Stimulated activated CD8-positive, alpha-beta memory T cell treated with anti-CD3 and anti-CD28 coated beads, Interleukin-12 subunit alpha, Interleukin-12 subunit beta, amount 100 ng/mL, for 24 hours (primary cell): ENCODE data around the gene PPP1R14B.

Experiments
- DNase-seq: peaks from one replicate; pipeline ENCODE4 v3.0.0-alpha.2; 2020; ENCODE audit errors: extremely low read depth

PPP1R14B gene, protein sequence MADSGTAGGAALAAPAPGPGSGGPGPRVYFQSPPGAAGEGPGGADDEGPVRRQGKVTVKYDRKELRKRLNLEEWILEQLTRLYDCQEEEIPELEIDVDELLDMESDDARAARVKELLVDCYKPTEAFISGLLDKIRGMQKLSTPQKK

GRCh38 chr11:64246871-64247728, at the start of gene PPP1R14B:
TSS of gene PPP1R14B (minus strand) at chr11:64246943. CDS start at chr11:64246673, 270 bp downstream.
- DNase-seq = peak; percentile 76

DNA sequence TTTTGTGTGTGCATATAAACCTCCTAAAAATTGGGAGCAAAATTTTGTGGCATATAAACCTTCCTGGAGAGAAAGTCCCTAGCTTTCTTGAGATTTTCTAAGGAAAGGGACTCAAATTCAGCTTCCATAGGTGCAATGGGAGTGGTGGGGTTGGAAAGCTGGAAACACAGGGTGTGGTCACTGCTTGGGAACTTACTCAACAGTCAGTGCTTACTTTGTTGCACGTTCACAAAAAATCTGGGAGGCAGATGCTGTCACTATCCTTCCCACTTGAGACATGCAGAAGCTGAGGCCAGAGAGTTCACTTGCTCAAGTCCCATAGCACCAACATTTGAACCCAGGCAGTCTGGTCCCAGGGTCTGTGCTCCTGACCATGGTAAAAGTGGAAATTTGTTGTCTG, 49.5 kb upstream of the PPP1R14B start:
- no peak for DNase-seq

DNA sequence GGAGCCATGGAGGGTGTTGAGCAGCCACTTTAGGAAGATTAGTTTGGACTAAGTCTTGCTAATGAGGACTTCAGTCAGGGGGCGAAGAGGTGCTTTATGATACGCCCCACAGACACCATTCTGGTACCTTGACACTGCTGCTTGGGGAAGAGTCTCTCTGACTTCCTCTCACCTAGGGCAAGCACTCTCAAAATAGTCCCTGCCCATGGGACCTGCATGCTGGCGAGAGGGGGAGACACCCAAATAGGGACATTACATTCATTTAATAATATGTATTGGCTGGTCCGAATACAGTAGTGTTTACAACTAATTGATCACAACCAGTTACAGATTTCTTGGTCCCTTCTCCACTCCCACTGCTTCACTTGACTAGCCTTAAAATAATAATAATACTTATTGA, 49.0 kb upstream of the PPP1R14B start:
- no peak for DNase-seq

DNA sequence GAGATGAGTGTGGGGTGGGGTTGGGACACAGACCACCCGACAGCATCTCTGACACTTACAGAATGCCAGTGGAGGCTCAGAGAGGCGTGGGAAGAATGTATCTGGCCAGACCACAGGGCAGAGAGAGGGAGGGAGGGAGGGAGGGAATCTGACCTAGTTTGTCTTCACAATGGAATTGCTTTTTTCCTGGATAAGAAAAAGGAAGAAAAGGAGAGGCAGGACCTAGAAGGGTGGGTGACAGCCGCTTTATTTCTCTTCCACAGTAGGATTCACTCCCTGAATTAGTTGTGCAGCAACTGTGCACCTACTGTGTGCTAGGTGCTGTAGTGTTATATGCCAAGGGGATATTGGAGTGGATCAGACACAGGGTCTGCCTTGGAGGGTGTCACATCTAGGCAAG, 48.0 kb upstream of the PPP1R14B start:
- DNase-seq = no peak

GRCh38 chr11:64292460-64293254, 45.9 kb upstream of the PPP1R14B start:
- no peak for DNase-seq

DNA sequence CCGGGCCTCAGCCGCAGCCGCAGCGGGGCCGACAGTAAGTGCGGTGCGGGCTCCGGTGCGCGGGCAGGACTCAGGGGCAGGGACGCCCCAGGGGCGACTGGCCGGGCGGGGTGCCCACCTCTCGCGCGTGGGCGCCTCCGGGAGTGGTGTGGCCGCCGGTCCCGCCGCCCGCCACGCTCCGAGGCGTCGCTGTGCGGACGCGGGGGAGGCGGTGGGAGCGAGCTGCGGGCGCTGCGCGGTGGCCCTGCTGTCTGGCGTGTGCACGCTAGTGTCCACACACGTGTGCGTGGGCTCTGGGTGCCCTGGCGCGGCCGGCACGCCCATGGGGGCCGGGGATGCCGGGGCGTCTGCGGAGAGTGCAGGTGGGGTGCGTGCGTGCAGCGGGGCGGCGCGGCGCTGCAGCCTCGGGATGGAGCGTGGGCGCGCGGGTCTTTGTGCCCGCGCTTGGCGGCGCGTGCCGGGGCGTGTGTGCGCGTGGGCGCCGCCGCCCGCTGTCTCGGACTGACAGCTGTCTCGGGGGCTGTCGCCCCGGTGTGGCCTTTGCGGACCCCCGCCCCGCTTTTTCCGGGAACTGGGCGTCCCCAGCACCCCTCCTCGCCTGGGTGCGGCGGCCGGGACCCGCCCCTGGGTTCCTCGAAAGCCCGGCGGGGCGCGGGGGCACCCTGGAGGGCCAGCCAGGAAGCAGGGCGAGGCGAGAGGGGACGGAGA, 45.2 kb upstream of the PPP1R14B start:
- no peak for DNase-seq

DNA sequence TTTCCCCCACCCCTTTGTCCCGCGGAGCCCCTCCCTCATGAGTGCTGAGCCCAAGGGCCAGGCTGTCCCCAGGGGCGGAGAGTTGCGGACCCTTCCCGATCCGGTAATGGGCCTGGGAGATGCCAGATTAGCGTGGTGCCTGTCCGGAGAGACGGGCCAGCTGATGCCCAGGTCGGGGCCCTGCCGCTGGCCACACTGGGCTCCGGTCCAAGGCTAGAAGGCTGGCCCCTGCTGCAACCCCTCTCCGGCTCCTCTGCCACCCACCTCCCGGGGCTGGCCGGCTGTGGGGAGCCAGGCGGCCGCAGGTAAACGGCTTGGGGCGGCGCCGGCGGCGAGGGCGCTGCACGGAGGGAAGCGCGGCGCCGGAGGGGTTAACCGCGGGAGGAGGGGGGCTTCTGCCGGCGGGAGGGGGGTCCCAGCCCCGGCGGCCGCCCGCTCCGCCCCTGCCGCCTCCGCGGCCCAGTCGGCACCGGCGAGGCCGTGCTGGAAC, 44.6 kb upstream of the PPP1R14B start, which contains the start of gene KCNK4:
Gene KCNK4 (plus strand): TSS at position 41 of the 490 bp plus-strand sequence. CDS start 1,717 bp downstream, outside the sequence.
- no peak for DNase-seq

- no peak for DNase-seq
Observed at GRCh38 chr11:64290352-64291261, 43.9 kb upstream of the PPP1R14B start.

DNA sequence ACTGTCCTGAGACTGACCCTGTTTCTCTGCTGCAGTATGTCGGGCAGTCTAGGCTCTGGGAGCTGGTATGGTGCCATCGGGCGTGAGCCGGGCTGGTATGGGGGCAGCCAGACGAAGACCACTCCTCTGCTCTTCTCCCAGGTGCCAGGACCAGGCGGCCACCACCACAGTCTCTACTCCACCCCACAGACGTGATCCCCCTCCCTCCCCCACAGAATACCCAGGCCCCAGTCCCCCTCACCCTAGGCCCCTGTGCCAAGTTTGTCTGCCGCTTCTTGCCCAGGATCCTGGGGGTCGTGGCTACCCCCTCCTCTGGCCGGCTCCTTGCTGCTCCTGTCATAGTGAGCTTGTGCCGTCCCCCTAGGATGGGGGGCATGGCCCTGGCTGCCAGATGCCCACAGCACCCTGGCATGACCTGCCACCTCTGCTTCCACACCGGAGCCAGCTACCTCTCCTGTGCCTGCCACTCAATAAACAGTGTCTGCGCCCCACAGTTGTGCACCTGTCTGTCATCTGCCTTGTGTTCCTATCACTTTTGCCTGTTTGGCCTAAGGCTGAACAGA, 42.3 kb upstream of the PPP1R14B start:
- no peak for DNase-seq

GRCh38 chr11:64288353-64288750, 41.6 kb upstream of the PPP1R14B start:
- no peak for DNase-seq

DNA sequence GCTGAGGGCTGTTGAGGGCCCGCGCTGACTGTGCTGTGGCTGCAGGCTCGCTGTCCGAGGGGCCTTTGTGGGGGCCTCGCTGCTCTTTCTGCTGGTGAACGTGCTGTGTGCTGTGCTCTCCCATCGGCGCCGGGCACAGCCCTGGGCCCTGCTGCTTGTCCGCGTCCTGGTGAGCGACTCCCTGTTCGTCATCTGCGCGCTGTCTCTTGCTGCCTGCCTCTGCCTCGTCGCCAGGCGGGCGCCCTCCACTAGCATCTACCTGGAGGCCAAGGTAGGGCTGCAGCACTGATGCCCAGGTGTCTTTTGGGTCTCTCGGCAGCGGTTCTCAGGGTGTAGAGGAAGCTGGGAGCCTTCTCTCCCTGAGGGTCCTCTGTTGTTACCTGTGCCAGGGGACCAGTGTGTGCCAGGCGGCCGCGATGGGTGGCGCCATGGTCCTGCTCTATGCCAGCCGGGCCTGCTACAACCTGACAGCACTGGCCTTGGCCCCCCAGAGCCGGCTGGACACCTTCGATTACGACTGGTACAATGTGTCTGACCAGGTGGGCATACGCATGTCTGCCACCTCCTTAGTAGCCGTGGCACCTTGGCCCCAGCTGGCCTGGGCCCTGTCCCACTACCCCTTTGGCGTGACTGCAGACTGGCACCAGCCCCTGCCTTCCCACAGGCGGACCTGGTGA, 41.1 kb upstream of the PPP1R14B start:
- no peak for DNase-seq

DNA sequence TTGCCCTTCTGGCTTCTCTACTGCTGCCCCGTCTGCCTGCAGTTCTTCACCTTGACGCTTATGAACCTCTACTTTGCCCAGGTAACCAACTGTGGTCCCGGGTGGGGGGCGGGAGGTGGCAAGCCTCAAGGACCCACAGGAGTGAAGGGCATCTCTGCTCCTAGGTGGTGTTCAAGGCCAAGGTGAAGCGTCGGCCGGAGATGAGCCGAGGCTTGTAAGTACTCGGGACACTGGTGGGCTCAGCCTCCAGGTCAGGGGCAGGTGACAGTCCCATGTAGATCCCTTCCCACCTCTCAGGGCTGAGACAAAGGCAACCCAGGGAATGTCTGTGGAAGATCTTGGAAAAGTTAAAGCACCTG, 40.0 kb upstream of the PPP1R14B start:
- no peak for DNase-seq

DNA sequence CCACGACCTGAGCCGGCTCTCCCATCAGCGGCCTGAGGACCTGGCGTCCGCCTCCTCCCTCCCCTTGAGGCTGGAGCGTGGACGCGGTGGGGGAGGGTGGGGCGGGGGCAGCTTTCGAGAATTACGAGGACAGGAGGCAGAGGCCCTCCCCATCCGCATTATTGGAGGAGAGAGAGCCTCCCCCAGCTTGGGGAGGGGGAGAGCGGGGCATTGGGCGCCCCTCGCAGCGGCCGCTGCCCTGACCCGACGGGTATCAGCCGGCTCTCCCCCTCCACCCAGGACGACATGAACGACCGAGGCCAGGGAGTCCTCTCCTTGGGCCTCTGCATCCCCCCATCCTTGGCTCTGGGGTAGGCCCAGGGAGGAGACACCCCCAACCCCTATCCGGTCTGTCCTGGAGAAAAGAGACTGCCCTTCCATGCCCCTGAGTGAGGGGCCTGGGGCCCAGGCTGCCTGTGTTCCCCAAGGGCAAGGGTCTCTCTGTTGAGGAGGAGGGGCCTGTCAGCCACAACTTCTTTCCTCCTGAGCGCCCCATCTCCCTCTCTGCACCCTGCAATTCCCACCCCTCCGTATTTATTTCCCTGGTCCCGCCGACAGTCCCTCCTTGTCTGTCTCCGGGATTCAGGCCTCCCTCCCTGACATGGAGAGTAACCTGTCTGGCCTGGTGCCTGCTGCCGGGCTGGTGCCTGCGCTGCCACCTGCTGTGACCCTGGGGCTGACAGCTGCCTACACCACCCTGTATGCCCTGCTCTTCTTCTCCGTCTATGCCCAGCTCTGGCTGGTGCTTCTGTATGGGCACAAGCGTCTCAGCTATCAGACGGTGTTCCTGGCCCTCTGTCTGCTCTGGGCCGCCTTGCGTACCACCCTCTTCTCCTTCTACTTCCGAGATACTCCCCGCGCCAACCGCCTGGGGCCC, 39.4 kb upstream of the PPP1R14B start:
- DNase-seq = no peak

DNA sequence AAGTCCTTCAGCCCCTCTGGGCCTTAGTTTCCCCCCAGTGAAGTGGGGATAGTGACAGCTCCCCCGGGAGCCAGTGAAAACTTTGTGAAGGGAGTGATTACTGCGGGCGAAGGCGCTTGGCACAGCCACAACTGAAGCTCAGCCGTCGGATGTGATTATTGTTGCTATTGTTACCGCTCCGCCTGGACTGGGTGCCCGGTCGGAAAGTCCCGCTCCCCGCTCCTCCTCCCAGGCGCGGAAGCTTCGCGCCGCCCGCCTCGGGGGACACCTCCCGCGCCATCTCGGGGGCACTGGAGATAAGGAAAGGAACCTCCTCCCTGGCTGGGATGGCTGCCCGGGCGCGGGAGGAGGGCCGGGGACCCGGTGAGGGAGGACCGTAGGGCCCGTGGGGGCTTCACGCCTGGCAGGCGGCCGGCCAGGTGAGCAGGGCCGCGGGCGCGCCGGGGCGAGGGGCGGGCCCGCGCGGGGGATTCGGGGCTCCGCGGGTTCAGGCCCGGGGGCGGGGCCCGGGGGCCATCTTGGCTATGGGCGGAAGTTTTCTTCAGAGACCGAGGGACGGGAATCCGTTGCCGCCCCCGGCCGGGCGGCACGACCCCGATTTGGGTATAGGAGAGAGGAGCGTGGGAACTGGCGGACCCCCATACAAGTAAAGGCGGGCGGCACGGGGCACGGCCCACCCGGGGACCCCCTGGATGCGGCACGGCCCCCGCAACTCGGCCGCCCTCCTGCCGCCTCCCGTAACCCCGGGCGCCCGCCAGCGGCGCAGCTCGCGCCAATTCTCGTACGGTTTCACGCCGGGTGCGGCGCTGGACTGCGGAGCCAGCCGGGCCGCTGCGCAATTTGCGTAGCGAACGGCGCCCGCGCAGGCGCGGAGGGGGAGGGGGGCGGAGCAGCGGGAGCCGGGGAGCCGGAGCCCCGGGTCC, 38.5 kb upstream of the PPP1R14B start, which contains the start of gene GPR137:
Gene GPR137 (plus strand): TSS at position 887 of the 923 bp plus-strand sequence. CDS start 677 bp downstream, outside the sequence.
- DNase-seq = no peak

GRCh38 chr11:64284048-64284961, 37.6 kb upstream of the PPP1R14B start, which contains the start of gene BAD:
TSS of gene BAD (minus strand) at chr11:64284665. CDS start at chr11:64284368, 297 bp downstream.
- peak; percentile 78 for DNase-seq

- DNase-seq = no peak
Observed at GRCh38 chr11:64283092-64283491, 36.3 kb upstream of the PPP1R14B start.
